ENCODE measurements around the gene OR2T2. TPM values are rescaled to one million over a fixed set of nuclear protein-coding genes. Genes with fewer than 3 reads are reported as not detected.
"Not testable (repeated sequence)": the region's sequence is repeated elsewhere in the genome, so short reads cannot be mapped to it uniquely, and the experiment has no call there.

The OR2T2 gene
- total and polyA plus RNA-seq, 9 of the 15 experiments (the other 6 are each of a cell fraction or from before 2014, with no cell fraction given): not detected

DNA sequence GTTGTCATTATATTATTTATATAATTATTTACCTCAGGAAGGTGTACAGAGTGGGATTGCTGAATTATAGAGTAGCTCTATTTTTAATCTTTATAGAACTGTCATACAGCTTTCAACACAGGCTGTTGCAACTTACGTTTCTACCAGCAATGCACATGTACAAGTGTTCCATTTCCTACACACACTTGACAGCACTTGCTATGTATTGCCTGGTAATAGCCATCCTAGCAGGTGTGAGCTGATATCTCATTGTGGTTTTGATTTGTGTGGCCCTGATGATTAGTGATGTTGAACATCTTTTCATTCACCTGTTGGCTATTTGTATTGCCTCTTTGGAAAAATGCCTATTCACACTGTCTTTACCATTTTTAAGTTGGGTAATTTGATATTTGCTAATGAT lies 30.2 kb downstream of the OR2T2 start:
- H3K4me2 ChIP-seq (ENCODE audit: insufficient read depth, low read length); ATAC-seq; FAIRE-seq; H3K4me3 ChIP-seq; POLR2A ChIA-PET; intact Hi-C loops (cut with micrococcal nuclease); H3K9me1 ChIP-seq (ENCODE audit: control insufficient read depth, insufficient read depth, low read length); H3K36me3 ChIP-seq (ENCODE audit: control insufficient read depth, insufficient read depth, low read length); H3K79me2 ChIP-seq (ENCODE audit: control insufficient read depth, insufficient read depth, low read length); BruUV-seq (replicated peaks); H2AFZ ChIP-seq (ENCODE audit: low read depth, low read length); in situ Hi-C loops (cut with MboI); H3K9me3 ChIP-seq (replicated peaks; ENCODE audit: control insufficient read depth, insufficient read depth, low read depth, low read length); DNase-seq (ENCODE audit: extremely low read depth in 1 of 4, low spot score in 3 of 4); H4K20me1 ChIP-seq (replicated peaks; ENCODE audit: control insufficient read depth, insufficient read depth, low read length); H3K4me1 ChIP-seq (replicated peaks in 1 of 2; ENCODE audit: control insufficient read depth in 2 of 2, insufficient read depth in 2 of 2, low read length in 2 of 2); H3K27ac ChIP-seq (ENCODE audit: extremely low read depth, low read depth, low read length); CTCF ChIA-PET (ENCODE audit: low intra/inter-chr PET ratio); H3K27me3 ChIP-seq (ENCODE audit: control insufficient read depth in 2 of 2, insufficient read depth in 2 of 2, low read length in 2 of 2); H3K9ac ChIP-seq (ENCODE audit: insufficient read depth in 1 of 2, low read depth in 2 of 2, low read length in 2 of 2): not testable (repeated sequence)
- no CpG with 5 or more reads among the region's 1 CpG for WGBS (ENCODE audit: insufficient coverage, low coverage, missing lambda C conversion rate)

DNA sequence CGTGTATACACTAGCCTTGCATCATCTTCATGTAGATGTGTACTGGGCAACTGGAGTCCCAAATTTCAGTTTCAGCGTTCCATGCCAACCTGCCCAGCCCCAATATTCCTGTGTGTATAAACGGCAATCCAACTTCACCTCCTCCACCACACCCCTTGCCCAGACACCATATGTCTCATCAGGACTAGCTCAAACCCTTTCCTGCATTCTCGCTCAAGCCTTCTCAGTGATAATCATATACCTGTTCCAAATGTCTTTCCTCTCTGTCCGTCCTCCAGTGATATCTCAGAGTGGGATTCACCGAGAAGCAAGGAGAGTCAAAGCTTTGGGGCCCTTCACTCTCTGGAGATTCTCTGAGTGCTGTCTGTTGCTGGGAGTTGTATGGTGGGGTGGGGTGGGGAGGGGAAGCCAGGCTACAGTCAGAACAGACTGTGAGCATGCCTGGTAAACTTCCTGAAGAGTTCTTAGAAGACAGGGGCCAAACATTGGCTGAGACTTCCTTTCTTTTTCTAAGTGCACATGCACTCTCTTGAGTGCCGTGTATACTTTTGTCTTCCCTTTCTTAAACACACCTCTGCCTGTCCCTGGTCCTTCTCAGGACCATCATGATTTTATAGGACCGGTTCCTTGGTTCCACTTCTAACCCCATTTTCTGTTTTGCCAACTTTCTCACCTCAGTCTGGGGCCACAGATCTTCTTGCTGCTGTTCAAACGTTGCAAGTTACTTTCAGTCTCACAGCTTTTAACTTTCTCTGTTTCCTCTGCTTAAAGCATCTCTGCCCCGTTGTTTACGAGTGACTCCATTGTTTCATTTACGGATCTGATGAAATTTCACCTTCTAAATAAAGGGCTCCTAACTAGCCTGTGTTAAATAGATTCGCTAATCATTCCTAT lies 36.5 kb downstream of the OR2T2 start:
- POLR2A ChIA-PET; CTCF ChIA-PET (ENCODE audit: low intra/inter-chr PET ratio); DNase-seq (ENCODE audit: extremely low read depth in 1 of 4, low spot score in 3 of 4): not testable (repeated sequence)

DNA sequence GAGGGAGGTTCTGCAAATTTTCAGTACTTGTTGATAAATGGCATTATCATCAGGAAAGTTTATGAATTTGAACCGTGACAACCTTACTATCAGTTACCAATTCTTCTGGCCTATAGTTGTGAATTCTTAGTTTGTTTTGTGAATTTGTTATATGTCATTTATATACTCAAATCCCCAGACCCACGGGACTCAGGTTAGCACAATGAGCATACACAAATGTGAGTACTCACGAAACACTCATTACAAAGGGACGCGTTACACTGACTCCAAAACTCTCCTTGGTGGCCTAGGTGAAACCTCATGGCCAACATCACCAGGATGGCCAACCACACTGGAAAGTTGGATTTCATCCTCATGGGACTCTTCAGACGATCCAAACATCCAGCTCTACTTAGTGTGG lies 42.9 kb downstream of the OR2T2 start, which contains the start of gene OR2T5:
OR2T5 (plus strand) TSS at position 301 of the 400 bp plus-strand sequence; CDS start at position 301, 0 bp downstream.
- BruUV-seq (replicated peaks); H3K9me3 ChIP-seq (replicated peaks; ENCODE audit: control insufficient read depth, insufficient read depth, low read depth, low read length); in situ Hi-C loops (cut with MboI); POLR2A ChIA-PET; H3K4me2 ChIP-seq (ENCODE audit: insufficient read depth, low read length); ATAC-seq; H3K9ac ChIP-seq (ENCODE audit: insufficient read depth in 1 of 2, low read depth in 2 of 2, low read length in 2 of 2); H3K4me1 ChIP-seq (replicated peaks in 1 of 2; ENCODE audit: control insufficient read depth in 2 of 2, insufficient read depth in 2 of 2, low read length in 2 of 2); CTCF ChIA-PET (ENCODE audit: low intra/inter-chr PET ratio); H3K27me3 ChIP-seq (ENCODE audit: control insufficient read depth in 2 of 2, insufficient read depth in 2 of 2, low read length in 2 of 2); FAIRE-seq; H3K36me3 ChIP-seq (ENCODE audit: control insufficient read depth, insufficient read depth, low read length); H3K79me2 ChIP-seq (ENCODE audit: control insufficient read depth, insufficient read depth, low read length); H3K9me1 ChIP-seq (ENCODE audit: control insufficient read depth, insufficient read depth, low read length); H4K20me1 ChIP-seq (replicated peaks; ENCODE audit: control insufficient read depth, insufficient read depth, low read length); DNase-seq (ENCODE audit: extremely low read depth in 1 of 4, low spot score in 3 of 4); H3K27ac ChIP-seq (ENCODE audit: extremely low read depth, low read depth, low read length); H3K4me3 ChIP-seq; intact Hi-C loops (cut with micrococcal nuclease); H2AFZ ChIP-seq (ENCODE audit: low read depth, low read length): not testable (repeated sequence)
- 10% methylated on average over 2 of the region's 6 CpGs for WGBS (ENCODE audit: insufficient coverage, low coverage, missing lambda C conversion rate)

More for the DNA sequence above, 36.5 kb downstream of the OR2T2 start:
- H3K9me3 ChIP-seq (replicated peaks; ENCODE audit: control insufficient read depth, insufficient read depth, low read depth, low read length); H3K4me1 ChIP-seq (replicated peaks in 1 of 2; ENCODE audit: control insufficient read depth in 2 of 2, insufficient read depth in 2 of 2, low read length in 2 of 2); FAIRE-seq; in situ Hi-C loops (cut with MboI); BruUV-seq (replicated peaks); H3K9me1 ChIP-seq (ENCODE audit: control insufficient read depth, insufficient read depth, low read length); H3K4me3 ChIP-seq; H3K36me3 ChIP-seq (ENCODE audit: control insufficient read depth, insufficient read depth, low read length); H2AFZ ChIP-seq (ENCODE audit: low read depth, low read length); ATAC-seq; H3K79me2 ChIP-seq (ENCODE audit: control insufficient read depth, insufficient read depth, low read length); H3K27ac ChIP-seq (ENCODE audit: extremely low read depth, low read depth, low read length); H3K9ac ChIP-seq (ENCODE audit: insufficient read depth in 1 of 2, low read depth in 2 of 2, low read length in 2 of 2); H3K27me3 ChIP-seq (ENCODE audit: control insufficient read depth in 2 of 2, insufficient read depth in 2 of 2, low read length in 2 of 2); H4K20me1 ChIP-seq (replicated peaks; ENCODE audit: control insufficient read depth, insufficient read depth, low read length); H3K4me2 ChIP-seq (ENCODE audit: insufficient read depth, low read length); intact Hi-C loops (cut with micrococcal nuclease): not testable (repeated sequence)
- 2% methylated on average over 12 of the region's 13 CpGs for WGBS (ENCODE audit: insufficient coverage, low coverage, missing lambda C conversion rate)

- in situ Hi-C loops (cut with MboI); H3K9me3 ChIP-seq (replicated peaks; ENCODE audit: control insufficient read depth, insufficient read depth, low read depth, low read length); H3K9me1 ChIP-seq (ENCODE audit: control insufficient read depth, insufficient read depth, low read length); POLR2A ChIA-PET; H3K79me2 ChIP-seq (ENCODE audit: control insufficient read depth, insufficient read depth, low read length); H2AFZ ChIP-seq (ENCODE audit: low read depth, low read length); CTCF ChIA-PET (ENCODE audit: low intra/inter-chr PET ratio); H3K4me2 ChIP-seq (ENCODE audit: insufficient read depth, low read length); H3K4me1 ChIP-seq (replicated peaks in 1 of 2; ENCODE audit: control insufficient read depth in 2 of 2, insufficient read depth in 2 of 2, low read length in 2 of 2); BruUV-seq (replicated peaks); H3K36me3 ChIP-seq (ENCODE audit: control insufficient read depth, insufficient read depth, low read length); H3K27ac ChIP-seq (ENCODE audit: extremely low read depth, low read depth, low read length); ATAC-seq; H3K27me3 ChIP-seq (ENCODE audit: control insufficient read depth in 2 of 2, insufficient read depth in 2 of 2, low read length in 2 of 2); FAIRE-seq; H3K9ac ChIP-seq (ENCODE audit: insufficient read depth in 1 of 2, low read depth in 2 of 2, low read length in 2 of 2); intact Hi-C loops (cut with micrococcal nuclease); H4K20me1 ChIP-seq (replicated peaks; ENCODE audit: control insufficient read depth, insufficient read depth, low read length); H3K4me3 ChIP-seq; DNase-seq (ENCODE audit: extremely low read depth in 1 of 4, low spot score in 3 of 4): not testable (repeated sequence)
- no CpG with 5 or more reads among the region's 5 CpGs for WGBS (ENCODE audit: insufficient coverage, low coverage, missing lambda C conversion rate)
Measured at GRCh38 chr1:248496661-248497060, 51.2 kb downstream of the OR2T2 start.

All from K562 (cell line).